ENCODE results near the gene KCTD5. TPM values are rescaled to one million over a fixed set of nuclear protein-coding genes. Genes with fewer than 3 reads are reported as not detected.
"Not testable (repeated sequence)": the region's sequence is repeated elsewhere in the genome, so short reads cannot be mapped to it uniquely, and the experiment has no call there.

Gene KCTD5
- total RNA-seq, 1 donor from 2014 or later, result 55.4 TPM

- peak; percentile 22 for TF ChIP-seq CTCF (IDR thresholded peaks at IDR 0.05; ENCODE audit: insufficient read depth, low read depth, low read length)
- H3K4me2 ChIP-seq (ENCODE audit: low read length); H3K4me3 ChIP-seq (ENCODE audit: insufficient read depth, low read depth, low read length); H3K36me3 Mint-ChIP-seq (ENCODE audit: low read depth, unreplicated experiment); H3K27me3 ChIP-seq (ENCODE audit: insufficient read depth, low read length); H3K4me1 ChIP-seq (ENCODE audit: insufficient read depth, low read length); H3K9ac ChIP-seq (ENCODE audit: low read length); DNase-seq (ENCODE audit: low read depth); H4K20me1 ChIP-seq (ENCODE audit: insufficient read depth, low read length); H3K36me3 ChIP-seq (ENCODE audit: insufficient read depth, low read length); H3K79me2 ChIP-seq (ENCODE audit: insufficient read depth, low read length); H3K27me3 Mint-ChIP-seq (ENCODE audit: low read depth, unreplicated experiment); FAIRE-seq; H3K27ac Mint-ChIP-seq (ENCODE audit: unreplicated experiment); H3K27ac ChIP-seq (ENCODE audit: low read depth, low read length); H3K9me3 ChIP-seq (ENCODE audit: insufficient read depth, low read depth, low read length); H2AFZ ChIP-seq (ENCODE audit: low read depth, low read length); H3K9me3 Mint-ChIP-seq (ENCODE audit: unreplicated experiment); H3K4me3 Mint-ChIP-seq (ENCODE audit: unreplicated experiment): not testable (repeated sequence)
- H3K4me1 Mint-ChIP-seq (ENCODE audit: low read depth, unreplicated experiment), result peaks cover 16% of the 10 kb centered on the region
These were observed 21.5 kb upstream of the KCTD5 start for GRCh38 chr16:2660755-2661373.

- no peak overlapping the region for H3K27ac ChIP-seq (ENCODE audit: low read depth, low read length)
These were observed 18.5 kb upstream of the KCTD5 start for GRCh38 chr16:2663553-2664546.

More at GRCh38 chr16:2663553-2664546, 18.5 kb upstream of the KCTD5 start:
- no peaks in the 10 kb centered on the region for H3K9me3 Mint-ChIP-seq (ENCODE audit: unreplicated experiment)
- TF ChIP-seq CTCF (IDR thresholded peaks at IDR 0.05; ENCODE audit: insufficient read depth, low read depth, low read length) (no peak), EZH2 (IDR thresholded peaks at IDR 0.05; ENCODE audit: insufficient read depth, low read length) (no peak)
- Histone ChIP-seq H3K4me3 (ENCODE audit: insufficient read depth, low read depth, low read length) (no peak overlapping the region), H2AFZ (ENCODE audit: low read depth, low read length) (no peak overlapping the region), H3K4me2 (ENCODE audit: low read length) (peak overlapping the region; percentile 57), H3K4me1 (ENCODE audit: insufficient read depth, low read length) (no peaks in the 10 kb centered on the region), H3K9me3 (ENCODE audit: insufficient read depth, low read depth, low read length) (no peaks in the 10 kb centered on the region), H3K36me3 (ENCODE audit: insufficient read depth, low read length) (no peaks in the 10 kb centered on the region), H4K20me1 (ENCODE audit: insufficient read depth, low read length) (no peaks in the 10 kb centered on the region), H3K9ac (ENCODE audit: low read length) (peak overlapping the region; percentile 14), H3K27me3 (ENCODE audit: insufficient read depth, low read length) (no peaks in the 10 kb centered on the region), H3K79me2 (ENCODE audit: insufficient read depth, low read length) (no peaks in the 10 kb centered on the region)
- H3K4me3 Mint-ChIP-seq (ENCODE audit: unreplicated experiment), result no peak overlapping the region
- H3K36me3 Mint-ChIP-seq (ENCODE audit: low read depth, unreplicated experiment), result peaks cover 11% of the 10 kb centered on the region
- peaks cover 16% of the 10 kb centered on the region for H3K4me1 Mint-ChIP-seq (ENCODE audit: low read depth, unreplicated experiment)
- FAIRE-seq (no peak), DNase-seq (ENCODE audit: low read depth) (peak; percentile 41)
- H3K27ac Mint-ChIP-seq (ENCODE audit: unreplicated experiment), result peak overlapping the region; percentile 2
- H3K27me3 Mint-ChIP-seq (ENCODE audit: low read depth, unreplicated experiment), result no peaks in the 10 kb centered on the region
